ENCODE measurements around the gene KCTD21.

Gene KCTD21

GRCh38 chr11:78139422-78140391 lies 48.7 kb downstream of the KCTD21 start, which contains the start of gene ALG8:
Gene ALG8, minus strand, starts transcription at chr11:78139626. Its CDS starts 38 bp downstream, at chr11:78139588.
- peak; percentile 91 for DNase-seq (ENCODE audit: low read depth)

- DNase-seq (ENCODE audit: low read depth) = no peak
These were observed 49.6 kb downstream of the KCTD21 start for GRCh38 chr11:78138694-78139421.

- DNase-seq (ENCODE audit: low read depth) = no peak
These were observed 50.1 kb downstream of the KCTD21 start for GRCh38 chr11:78138291-78138690.

GRCh38 chr11:78132475-78132874 lies 56.0 kb downstream of the KCTD21 start:
- no peak for DNase-seq (ENCODE audit: low read depth)

- DNase-seq (ENCODE audit: low read depth) = no peak
These were observed 56.5 kb downstream of the KCTD21 start for GRCh38 chr11:78131956-78132355.

- no peak for DNase-seq (ENCODE audit: low read depth)
These were observed 61.0 kb downstream of the KCTD21 start for GRCh38 chr11:78127403-78127802.

Measured in fibroblast of the conjunctiva (primary cell).